H54 (cell line): ENCODE data around the gene LSM2.
A peak's percentile ranks its signal among the peaks of the same experiment; 100 is the strongest.
"Not testable (repeated sequence)": the region's sequence is repeated elsewhere in the genome, so short reads cannot be mapped to it uniquely, and the experiment has no call there.

Experiments used
- DNase-seq: peaks from one replicate; pipeline ENCODE4 v3.0.0; 2011; ENCODE audit warnings: low spot score, mixed read lengths; ENCODE audit not compliant: insufficient read length
- FAIRE-seq: peaks from 3 replicates; lab custom pipeline; 2011; peaks lifted over from hg19 to GRCh38; lab: Jason Lieb, UNC
- POLR2A ChIP-seq: IDR thresholded peaks from 2 replicates; pipeline ENCODE4 v1.6.1; 2011; ENCODE audit warnings: low read depth, mild to moderate bottlenecking, low read length

LSM2 gene

DNA sequence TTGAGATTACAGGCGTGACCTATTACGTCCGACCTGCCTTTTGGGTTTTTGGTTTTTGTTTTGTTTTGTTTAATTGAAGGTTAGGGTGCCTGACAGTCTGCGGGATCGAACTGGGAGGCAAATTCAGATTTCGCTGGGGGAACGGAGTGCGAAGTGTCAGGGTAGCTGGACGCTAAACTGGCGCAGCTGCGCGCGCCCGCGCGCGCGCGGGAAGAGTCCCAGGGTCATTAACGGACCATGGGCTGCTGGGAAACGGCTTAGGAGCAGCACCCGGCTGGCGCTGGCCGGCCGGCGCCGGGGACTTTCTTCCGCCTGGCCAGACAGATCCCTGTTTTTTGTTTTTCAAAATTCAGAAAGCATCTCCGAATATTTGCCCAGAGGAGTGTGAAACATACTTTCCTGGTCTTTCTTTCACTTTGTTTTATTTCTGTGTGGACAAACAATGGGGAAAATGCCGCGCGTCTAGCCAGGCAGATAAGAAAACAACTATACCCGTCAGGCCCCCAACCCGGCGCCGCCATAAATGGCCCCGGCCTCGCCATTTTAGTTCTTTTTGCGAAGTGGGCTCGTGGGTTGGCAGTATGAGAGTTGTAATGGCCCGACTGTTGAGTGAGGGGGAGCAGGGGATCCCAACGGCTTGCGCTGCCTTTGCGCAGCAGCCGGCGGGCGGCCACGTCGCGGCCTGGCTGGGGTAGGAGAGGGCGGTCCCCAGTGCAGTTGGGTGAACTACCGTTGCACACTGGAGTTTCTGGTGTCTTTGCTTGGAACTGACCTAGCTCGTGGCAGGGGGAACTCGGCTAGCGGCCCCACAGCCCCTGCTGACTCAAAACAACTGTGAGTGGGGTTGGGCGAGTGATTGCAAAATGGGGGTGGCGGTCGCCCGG lies 27.8 kb upstream of the LSM2 start:
- DNase-seq, result peak; percentile 78
- TF ChIP-seq POLR2A, result peak; percentile 93
- no peak for FAIRE-seq

- DNase-seq, result no peak
- no peak for FAIRE-seq
- TF ChIP-seq POLR2A, result no peak
Measured at GRCh38 chr6:31831350-31832215, 24.8 kb upstream of the LSM2 start.

DNA sequence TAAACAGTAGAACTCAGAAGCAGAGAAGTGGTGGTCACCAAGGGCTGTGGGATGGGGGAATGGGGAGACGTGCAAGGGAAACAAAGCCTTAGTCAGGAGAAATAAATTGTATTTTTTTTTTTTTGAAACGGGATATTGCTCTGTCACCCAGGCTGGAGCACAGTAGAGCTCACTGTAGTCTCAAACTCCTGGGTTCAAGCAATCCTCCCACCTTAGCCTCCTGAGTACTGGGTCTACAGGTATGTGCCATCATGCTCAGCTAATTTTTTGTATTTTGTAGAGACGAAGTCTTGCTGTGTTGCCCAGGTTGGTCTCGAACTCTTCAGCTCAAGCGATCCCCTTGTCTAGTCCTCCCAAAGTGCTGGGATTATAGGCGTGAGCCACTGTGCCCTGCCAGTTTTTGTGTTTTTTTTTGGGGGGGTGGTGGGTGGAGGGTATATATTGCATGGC lies 24.1 kb upstream of the LSM2 start:
- no peak for DNase-seq
- no peak for TF ChIP-seq POLR2A
- FAIRE-seq, result no peak

GRCh38 chr6:31829633-31830283 lies 23.0 kb upstream of the LSM2 start:
- TF ChIP-seq POLR2A, result no peak
- DNase-seq (no peak), FAIRE-seq (no peak)

DNA sequence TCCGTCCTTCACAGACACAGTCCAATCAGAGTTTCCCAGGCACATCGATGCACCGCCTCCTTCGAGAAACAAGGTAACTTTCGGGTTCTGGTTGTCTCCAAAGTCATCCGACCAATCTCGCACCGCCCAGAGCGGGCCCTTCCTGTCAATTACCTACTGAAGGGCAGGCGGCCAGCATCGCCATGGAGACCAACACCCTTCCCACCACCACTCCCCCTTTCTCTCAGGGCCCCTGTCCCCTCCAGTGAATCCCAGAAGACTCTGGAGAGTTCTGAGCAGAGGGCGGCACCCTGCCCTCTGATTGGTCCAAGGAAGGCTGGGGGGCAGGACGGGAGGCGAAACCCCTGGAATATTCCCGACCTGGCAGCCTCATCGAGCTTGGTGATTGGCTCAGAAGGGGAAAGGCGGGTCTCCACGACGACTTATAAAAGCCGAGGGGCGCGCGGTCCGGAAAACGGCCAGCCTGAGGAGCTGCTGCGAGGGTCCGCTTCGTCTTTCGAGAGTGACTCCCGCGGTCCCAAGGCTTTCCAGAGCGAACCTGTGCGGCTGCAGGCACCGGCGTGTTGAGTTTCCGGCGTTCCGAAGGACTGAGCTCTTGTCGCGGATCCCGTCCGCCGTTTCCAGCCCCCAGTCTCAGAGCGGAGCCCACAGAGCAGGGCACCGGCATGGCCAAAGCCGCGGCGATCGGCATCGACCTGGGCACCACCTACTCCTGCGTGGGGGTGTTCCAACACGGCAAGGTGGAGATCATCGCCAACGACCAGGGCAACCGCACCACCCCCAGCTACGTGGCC lies 20.7 kb upstream of the LSM2 start, which contains the start of gene HSPA1B:
HSPA1B (plus strand) TSS at position 453 of the 794 bp plus-strand sequence; CDS start at position 666, 213 bp downstream.
- peak; percentile 99 for TF ChIP-seq POLR2A

DNA sequence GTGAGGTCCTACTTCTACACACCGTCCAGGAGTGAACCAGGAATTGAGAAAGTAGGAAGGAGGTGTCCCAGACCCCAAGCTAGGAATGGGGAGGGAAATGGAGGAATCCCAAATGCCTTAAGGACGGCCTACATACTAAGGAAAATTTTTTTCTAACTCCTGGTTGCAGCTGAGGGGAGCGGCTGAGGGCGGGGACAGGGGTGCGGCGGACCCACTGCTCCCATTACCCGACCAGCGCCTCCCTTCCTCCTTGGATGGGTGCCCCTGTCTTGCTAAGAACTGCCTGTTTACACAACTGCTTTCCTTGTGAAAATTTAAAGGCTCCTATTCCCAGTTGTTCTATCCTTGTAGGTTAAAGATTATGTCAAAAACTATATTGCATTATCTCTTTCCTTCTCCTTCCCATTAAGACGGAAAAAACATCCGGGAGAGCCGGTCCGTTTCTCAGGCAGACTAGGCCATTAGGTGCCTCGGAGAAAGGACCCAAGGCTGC lies 20.1 kb upstream of the LSM2 start:
- DNase-seq (peak; percentile 68), FAIRE-seq (no peak)
- no peak for TF ChIP-seq POLR2A

More for the DNA sequence above, 20.7 kb upstream of the LSM2 start, which contains the start of gene HSPA1B:
- FAIRE-seq (peak; percentile 67), DNase-seq (peak; percentile 87)

GRCh38 chr6:31825553-31825952 lies 18.8 kb upstream of the LSM2 start:
- no peak for FAIRE-seq
- no peak for DNase-seq
- TF ChIP-seq POLR2A, result no peak

DNA sequence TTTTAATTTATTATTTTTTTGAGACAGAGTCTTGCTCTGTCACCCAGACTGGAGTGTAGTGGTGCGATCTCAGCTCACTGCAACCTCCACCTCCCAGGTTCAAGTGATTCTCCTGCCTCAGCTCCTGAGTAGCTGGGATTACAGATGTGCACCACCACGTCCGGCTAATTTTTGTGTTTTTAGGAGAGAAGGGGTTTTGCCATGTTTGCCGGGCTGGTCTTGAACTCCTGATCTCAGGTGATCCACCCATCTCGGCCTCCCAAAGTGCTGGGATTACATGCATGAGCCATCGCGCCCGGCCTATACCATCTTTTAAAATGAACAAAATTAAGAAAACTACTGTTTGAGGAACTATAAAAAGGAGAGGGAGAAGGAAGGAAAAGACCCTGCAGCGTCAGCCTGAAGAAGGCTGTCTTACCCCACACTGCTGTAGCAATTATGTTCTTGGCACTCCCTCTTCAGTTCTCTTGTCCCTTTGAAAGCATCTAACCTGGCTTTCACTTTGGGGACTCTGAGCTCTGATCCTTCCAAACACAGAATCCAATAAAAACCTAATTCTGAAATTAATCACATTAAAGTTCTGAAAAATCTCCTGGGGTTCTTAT lies 16.9 kb upstream of the LSM2 start:
- DNase-seq, FAIRE-seq: not testable (repeated sequence)

- DNase-seq (peak; percentile 61), FAIRE-seq (no peak)
- 0 out of 2 replicates have a peak, but pooled peaks have one; percentile 13 for TF ChIP-seq POLR2A
Measured at GRCh38 chr6:31822036-31822821, 15.5 kb upstream of the LSM2 start.

GRCh38 chr6:31821301-31822035 lies 14.7 kb upstream of the LSM2 start:
- no peak for DNase-seq
- TF ChIP-seq POLR2A, result peak; percentile 58
- no peak for FAIRE-seq

DNA sequence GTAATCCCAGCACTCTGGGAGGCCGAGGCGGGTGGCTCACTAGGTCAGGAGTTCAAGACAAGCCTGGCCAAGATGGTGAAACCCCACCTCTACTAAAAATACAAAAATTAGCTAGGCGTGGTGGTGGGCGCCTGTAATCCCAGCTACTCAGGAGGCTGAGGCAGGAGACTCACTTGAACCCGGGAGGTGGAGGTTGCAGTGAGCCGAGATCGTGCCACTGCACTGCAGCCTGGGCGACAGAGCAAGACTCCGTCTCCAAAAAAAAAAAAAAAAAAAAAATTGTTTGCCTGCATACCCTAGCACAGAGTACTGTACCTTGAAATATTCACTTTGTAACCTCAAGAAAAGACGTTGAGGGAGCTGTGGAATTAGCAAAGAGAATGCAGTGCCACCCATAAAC lies 13.6 kb upstream of the LSM2 start:
- not testable (repeated sequence) for FAIRE-seq

More for the DNA sequence above, 13.6 kb upstream of the LSM2 start:
- DNase-seq, result not testable (repeated sequence)
